RWPE1 (cell line): Measurements from ENCODE around the gene MGP.

Source experiments
- CTCF ChIA-PET: fragments of 350-600 bp; sonication (Branson Sonifier 250); formaldehyde crosslinking; extraction: SDS; loops from one replicate; lab custom pipeline; 2021; lab: Yijun Ruan, JAX
- POLR2A ChIA-PET: fragments of 400-600 bp; formaldehyde crosslinking; extraction: SDS; loops from one replicate; lab custom pipeline; 2020; ENCODE audit warnings: antibody characterized with exemption; ENCODE audit not compliant: low non-redundant PET; lab: Yijun Ruan, JAX
- DNase-seq: peaks from one replicate; pipeline ENCODE4 v3.0.0; 2012; ENCODE audit warnings: low spot score
- H3K27ac ChIP-seq: fragments of 450-650 bp; 2 replicates; pipeline ENCODE4 v1.5.1; 2017
- TF ChIP-seq, protein P1 (sequence below): fragments of 450-650 bp; conservative IDR thresholded peaks from 2 replicates; pipeline ENCODE4 v1.5.1; 2017; ENCODE audit warnings: low read depth, mild to moderate bottlenecking

MGP gene

GRCh38 chr12:14906114-14906513, 20.5 kb upstream of the MGP start:
- POLR2A ChIA-PET: no interaction called here
- DNase-seq: no peak
- CTCF ChIA-PET: no interaction called here
- no peak overlapping the region for H3K27ac ChIP-seq
- TF ChIP-seq, protein P1, sequence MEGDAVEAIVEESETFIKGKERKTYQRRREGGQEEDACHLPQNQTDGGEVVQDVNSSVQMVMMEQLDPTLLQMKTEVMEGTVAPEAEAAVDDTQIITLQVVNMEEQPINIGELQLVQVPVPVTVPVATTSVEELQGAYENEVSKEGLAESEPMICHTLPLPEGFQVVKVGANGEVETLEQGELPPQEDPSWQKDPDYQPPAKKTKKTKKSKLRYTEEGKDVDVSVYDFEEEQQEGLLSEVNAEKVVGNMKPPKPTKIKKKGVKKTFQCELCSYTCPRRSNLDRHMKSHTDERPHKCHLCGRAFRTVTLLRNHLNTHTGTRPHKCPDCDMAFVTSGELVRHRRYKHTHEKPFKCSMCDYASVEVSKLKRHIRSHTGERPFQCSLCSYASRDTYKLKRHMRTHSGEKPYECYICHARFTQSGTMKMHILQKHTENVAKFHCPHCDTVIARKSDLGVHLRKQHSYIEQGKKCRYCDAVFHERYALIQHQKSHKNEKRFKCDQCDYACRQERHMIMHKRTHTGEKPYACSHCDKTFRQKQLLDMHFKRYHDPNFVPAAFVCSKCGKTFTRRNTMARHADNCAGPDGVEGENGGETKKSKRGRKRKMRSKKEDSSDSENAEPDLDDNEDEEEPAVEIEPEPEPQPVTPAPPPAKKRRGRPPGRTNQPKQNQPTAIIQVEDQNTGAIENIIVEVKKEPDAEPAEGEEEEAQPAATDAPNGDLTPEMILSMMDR: no peak

GRCh38 chr12:14905269-14906004, 19.8 kb upstream of the MGP start:
- CTCF ChIA-PET: no interaction called here
- H3K27ac ChIP-seq: no peak overlapping the region
- DNase-seq: no peak
- TF ChIP-seq, protein P1: no peak
- POLR2A ChIA-PET: no interaction called here

DNA sequence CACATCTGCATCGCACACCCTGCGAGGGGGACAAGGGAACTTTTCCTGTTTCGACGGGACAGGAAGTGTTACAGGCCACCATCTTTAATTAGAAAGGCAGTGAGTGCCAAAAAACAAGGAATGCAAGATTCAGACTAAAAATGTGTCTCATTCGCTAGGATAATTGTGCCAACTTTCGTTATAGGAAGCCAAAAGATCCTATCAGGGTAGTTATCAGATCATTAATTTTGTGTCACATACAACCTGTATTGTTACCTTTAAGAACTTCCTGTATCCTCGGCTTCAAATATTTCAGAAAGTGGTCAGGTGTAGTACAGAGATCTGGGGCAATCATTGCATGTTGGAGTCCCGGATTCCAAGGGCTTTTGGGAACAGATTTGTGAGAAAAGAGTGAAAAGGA, 19.2 kb upstream of the MGP start:
- H3K27ac ChIP-seq: no peak overlapping the region
- TF ChIP-seq, protein P1: no peak
- ChIA-PET CTCF (no interaction called here), POLR2A (no interaction called here)
- no peak for DNase-seq

DNA sequence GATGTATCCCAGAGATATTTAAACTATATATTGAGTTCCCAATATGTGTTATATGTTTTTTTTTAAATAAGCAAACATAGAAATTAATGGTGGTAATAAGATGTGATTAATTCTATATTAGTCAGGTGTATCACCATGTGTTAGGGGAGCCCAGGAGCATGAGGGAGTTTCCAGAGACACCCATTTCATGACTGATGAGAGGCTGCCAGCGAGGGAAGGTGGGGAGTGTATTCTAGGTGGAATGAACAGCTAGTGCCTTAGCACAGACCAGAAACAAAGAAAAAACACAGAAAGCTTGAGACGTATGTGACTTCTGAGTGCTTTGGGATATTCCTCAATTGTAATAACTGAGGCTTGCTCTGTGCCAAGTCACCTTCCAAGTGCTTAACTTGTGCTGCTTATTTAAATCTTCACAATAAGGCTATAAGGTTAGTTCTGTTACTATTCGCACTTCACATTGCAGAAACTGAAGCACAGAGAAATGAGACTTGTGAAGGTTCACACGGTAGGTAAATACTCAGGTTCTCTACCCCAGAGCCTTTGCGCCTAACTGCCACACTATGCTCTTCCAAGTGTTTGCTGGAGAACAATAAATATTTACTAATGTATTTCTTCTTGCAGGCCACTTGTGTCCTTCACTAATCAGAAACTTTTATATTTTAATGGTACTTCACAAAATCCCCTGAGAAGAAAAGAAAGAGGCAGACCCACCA, 17.9 kb upstream of the MGP start:
- POLR2A ChIA-PET: no interaction called here
- TF ChIP-seq, protein P1: no peak
- DNase-seq: no peak
- CTCF ChIA-PET: interaction anchor here (0.7 kb wide), 1 partner anchor 94 kb away, joined by 4 read pairs; no protein-coding TSS in a partner anchor
- no peak overlapping the region for H3K27ac ChIP-seq

- DNase-seq: no peak
- POLR2A ChIA-PET: no interaction called here
- no peak overlapping the region for H3K27ac ChIP-seq
- TF ChIP-seq, protein P1: no peak
- CTCF ChIA-PET: interaction anchor here (0.7 kb wide), 1 partner anchor 92 kb away, joined by 4 read pairs; no protein-coding TSS in a partner anchor
Measured at GRCh38 chr12:14902465-14902864, 16.8 kb upstream of the MGP start.

DNA sequence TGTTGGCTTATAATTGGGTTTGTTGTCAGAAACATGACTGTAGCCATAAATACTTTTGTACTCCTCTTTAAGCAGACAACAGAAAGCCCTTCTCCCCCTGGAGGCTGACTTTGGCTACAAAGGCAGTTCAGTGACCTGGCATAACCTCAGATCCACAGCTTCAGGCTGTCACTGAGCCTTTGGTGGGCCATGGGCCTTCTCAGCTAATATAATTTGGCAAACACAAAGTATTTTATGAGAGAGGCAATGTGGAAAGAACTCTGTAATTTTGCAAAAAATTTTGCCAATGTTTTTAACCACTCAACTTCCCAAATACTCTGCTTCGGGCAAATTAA, 15.5 kb upstream of the MGP start:
- DNase-seq: no peak
- ChIA-PET CTCF (interaction anchor here (0.6 kb wide), 1 partner anchor 43 kb away, joined by 3 read pairs; no protein-coding TSS in a partner anchor), POLR2A (no interaction called here)
- H3K27ac ChIP-seq: no peak overlapping the region
- TF ChIP-seq, protein P1: no peak
